Heart left ventricle (tissue), 13 donors: ENCODE measurements around the gene UGT1A10.

Experiments
- POLR2A ChIP-seq, 2 donors: fragments of 450-650 bp; IDR thresholded peaks; one replicate each; pipeline ENCODE4 v1.6.1; 2017; ENCODE audit warnings: antibody characterized with exemption in 2 of 2, mild to moderate bottlenecking in 2 of 2, moderate library complexity in 2 of 2
- TF ChIP-seq, protein P1 (sequence below), 12 donors: fragments of 200-600 bp; sonication (generic) in 4 of 12; IDR thresholded peaks; one replicate each; pipeline versions ENCODE4 v1.5.0 to v1.8.0; 2018 to 2022; ENCODE audit warnings: antibody characterized with exemption in 12 of 12, mild to moderate bottlenecking in 5 of 12
- donor health status: ischemic (EF 13 %, LVEDD 7.1; RV severe dilation, severe dysfunction).
- donor health status: DM: no; HTN: yes; CAD: no.
- donor health status: DM: no; HTN: no; CAD: no.
- donor health status: ischemic (EF 25% LVEDD 6.9; RV normal size, moderate dysfunction).
- donor health status: ischemic (EF 25% LVEDD 5.7; RV mildly dilated, moderate dysfunction).
- donor health status: ischemic (EF 35%, LVEDD 5.7; RV mildly dilated, moderate dysfunction).
- donor health status: nonischemic (EF 11% LVEDD 7.7; RV severe dilation, severe dysfunction).
- donor health status: DM: yes; HTN: yes; CAD: no.
- donor health status: PGD.
- donor health status: ischemic (EF 29% LVEDD 5.4; RV normal size, mild dysfunction).
- donor health status: nonischemic (EF 23%, LVEDD 6.1; RV moderate dilation, normal function).

DNA sequence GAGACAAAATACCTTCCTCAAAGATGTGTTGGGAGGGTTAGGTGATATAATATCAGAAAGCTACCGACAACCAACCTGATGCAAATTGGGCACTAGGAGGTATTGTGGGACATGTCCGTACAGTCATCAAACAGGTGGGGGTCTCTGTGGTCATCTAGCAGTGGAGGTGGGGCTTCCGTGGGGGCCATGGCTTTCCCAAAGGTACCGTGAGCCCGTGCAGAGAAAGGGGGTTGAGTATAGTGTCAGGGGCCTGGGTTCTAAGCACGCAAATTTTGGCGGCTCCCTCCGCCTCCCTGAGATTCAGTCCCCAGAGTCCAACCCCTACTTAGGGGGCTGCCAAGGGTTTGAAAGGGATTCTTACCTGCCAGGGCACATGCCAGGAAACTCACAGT, 185.5 kb downstream of the UGT1A10 start:
- TF ChIP-seq, protein P1, sequence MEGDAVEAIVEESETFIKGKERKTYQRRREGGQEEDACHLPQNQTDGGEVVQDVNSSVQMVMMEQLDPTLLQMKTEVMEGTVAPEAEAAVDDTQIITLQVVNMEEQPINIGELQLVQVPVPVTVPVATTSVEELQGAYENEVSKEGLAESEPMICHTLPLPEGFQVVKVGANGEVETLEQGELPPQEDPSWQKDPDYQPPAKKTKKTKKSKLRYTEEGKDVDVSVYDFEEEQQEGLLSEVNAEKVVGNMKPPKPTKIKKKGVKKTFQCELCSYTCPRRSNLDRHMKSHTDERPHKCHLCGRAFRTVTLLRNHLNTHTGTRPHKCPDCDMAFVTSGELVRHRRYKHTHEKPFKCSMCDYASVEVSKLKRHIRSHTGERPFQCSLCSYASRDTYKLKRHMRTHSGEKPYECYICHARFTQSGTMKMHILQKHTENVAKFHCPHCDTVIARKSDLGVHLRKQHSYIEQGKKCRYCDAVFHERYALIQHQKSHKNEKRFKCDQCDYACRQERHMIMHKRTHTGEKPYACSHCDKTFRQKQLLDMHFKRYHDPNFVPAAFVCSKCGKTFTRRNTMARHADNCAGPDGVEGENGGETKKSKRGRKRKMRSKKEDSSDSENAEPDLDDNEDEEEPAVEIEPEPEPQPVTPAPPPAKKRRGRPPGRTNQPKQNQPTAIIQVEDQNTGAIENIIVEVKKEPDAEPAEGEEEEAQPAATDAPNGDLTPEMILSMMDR (IDR thresholded peaks at IDR 0.05), result no peak
- TF ChIP-seq POLR2A (IDR thresholded peaks at IDR 0.05), result no peak
